Parathyroid adenoma (tissue), 2 donors: ENCODE data around the gene SV2B.

Experiments
- H2AFZ ChIP-seq: fragments of 300-600 bp; sonication (generic); one replicate; pipeline ENCODE4 v1.7.0; 2017; ENCODE audit warnings: antibody characterized with exemption, mild to moderate bottlenecking
- H3K27ac ChIP-seq: fragments of 300-600 bp; sonication (generic); one replicate; pipeline ENCODE4 v1.7.0; 2017
- H3K27me3 ChIP-seq: fragments of 300-600 bp; sonication (generic); one replicate; pipeline ENCODE4 v1.7.0; 2017; ENCODE audit warnings: low read length; ENCODE audit not compliant: control insufficient read depth, insufficient read depth
- H3K36me3 ChIP-seq: fragments of 300-600 bp; sonication (generic); one replicate; pipeline ENCODE4 v1.7.0; 2017; ENCODE audit warnings: low read length; ENCODE audit not compliant: control insufficient read depth, insufficient read depth
- H3K4me1 ChIP-seq: fragments of 300-600 bp; sonication (generic); one replicate; pipeline ENCODE4 v1.7.0; 2017; ENCODE audit warnings: control low read depth
- H3K4me2 ChIP-seq: fragments of 300-600 bp; sonication (generic); one replicate; pipeline ENCODE4 v1.7.0; 2017; ENCODE audit warnings: low read length
- H3K4me3 ChIP-seq: fragments of 300-600 bp; sonication (generic); one replicate; pipeline ENCODE4 v1.7.0; 2017; ENCODE audit warnings: low read depth, low read length
- H3K79me2 ChIP-seq: fragments of 300-600 bp; sonication (generic); one replicate; pipeline ENCODE4 v1.7.0; 2017; ENCODE audit warnings: control low read depth
- H3K9ac ChIP-seq: fragments of 300-600 bp; sonication (generic); one replicate; pipeline ENCODE4 v1.7.0; 2017; ENCODE audit warnings: mild to moderate bottlenecking
- H3K9me3 ChIP-seq: fragments of 300-600 bp; sonication (generic); one replicate; pipeline ENCODE4 v1.7.0; 2017; ENCODE audit warnings: low read length; ENCODE audit not compliant: control insufficient read depth
- CTCF ChIP-seq: fragments of 300-600 bp; sonication (generic); IDR thresholded peaks from one replicate; pipeline ENCODE4 v1.7.0; 2017; ENCODE audit warnings: antibody characterized with exemption, mild to moderate bottlenecking
- donor health status: primary hyperparathyroidism.

Gene SV2B

GRCh38 chr15:91238644-91239425, 138.8 kb downstream of the SV2B start:
- no peak for TF ChIP-seq CTCF
- H3K27ac ChIP-seq, result no peak overlapping the region
- no peak overlapping the region for H3K4me2 ChIP-seq
- no peaks in the 10 kb centered on the region for H3K36me3 ChIP-seq
- H3K4me1 ChIP-seq, result no peaks in the 10 kb centered on the region
- H3K4me3 ChIP-seq, result no peak overlapping the region
- H3K9me3 ChIP-seq, result no peaks in the 10 kb centered on the region
- no peak overlapping the region for H2AFZ ChIP-seq
- H3K27me3 ChIP-seq, result no peaks in the 10 kb centered on the region
- no peak overlapping the region for H3K9ac ChIP-seq
- H3K79me2 ChIP-seq, result no peaks in the 10 kb centered on the region

- Histone ChIP-seq H3K9ac (no peak overlapping the region), H3K4me2 (no peak overlapping the region), H3K79me2 (no peaks in the 10 kb centered on the region), H3K4me1 (no peaks in the 10 kb centered on the region), H3K4me3 (no peak overlapping the region), H3K27me3 (no peaks in the 10 kb centered on the region), H2AFZ (no peak overlapping the region), H3K36me3 (no peaks in the 10 kb centered on the region), H3K9me3 (no peaks in the 10 kb centered on the region), H3K27ac (no peak overlapping the region)
- no peak for TF ChIP-seq CTCF
Observed at GRCh38 chr15:91243826-91244225, 143.8 kb downstream of the SV2B start.

GRCh38 chr15:91244919-91245318, 144.9 kb downstream of the SV2B start:
- Histone ChIP-seq H3K79me2 (no peaks in the 10 kb centered on the region), H3K27ac (no peak overlapping the region), H3K4me1 (no peaks in the 10 kb centered on the region), H3K9ac (no peak overlapping the region), H3K27me3 (no peaks in the 10 kb centered on the region), H3K4me2 (no peak overlapping the region), H3K4me3 (no peak overlapping the region), H3K36me3 (no peaks in the 10 kb centered on the region), H3K9me3 (no peaks in the 10 kb centered on the region), H2AFZ (no peak overlapping the region)
- TF ChIP-seq CTCF, result no peak

GRCh38 chr15:91246998-91247397, 146.9 kb downstream of the SV2B start:
- no peak overlapping the region for H3K4me2 ChIP-seq
- no peak for TF ChIP-seq CTCF
- no peaks in the 10 kb centered on the region for H3K36me3 ChIP-seq
- no peaks in the 10 kb centered on the region for H3K9me3 ChIP-seq
- H3K79me2 ChIP-seq, result no peaks in the 10 kb centered on the region
- no peak overlapping the region for H3K27ac ChIP-seq
- H3K27me3 ChIP-seq, result no peaks in the 10 kb centered on the region
- H2AFZ ChIP-seq, result peak overlapping the region; percentile 22
- H3K4me3 ChIP-seq, result no peak overlapping the region
- H3K4me1 ChIP-seq, result no peaks in the 10 kb centered on the region
- H3K9ac ChIP-seq, result no peak overlapping the region

GRCh38 chr15:91249591-91249990, 149.5 kb downstream of the SV2B start:
- Histone ChIP-seq H3K27me3 (no peaks in the 10 kb centered on the region), H3K9ac (no peak overlapping the region), H3K4me1 (no peaks in the 10 kb centered on the region), H3K27ac (no peak overlapping the region), H3K9me3 (no peaks in the 10 kb centered on the region), H3K4me3 (no peak overlapping the region), H2AFZ (no peak overlapping the region), H3K4me2 (no peak overlapping the region), H3K36me3 (no peaks in the 10 kb centered on the region), H3K79me2 (no peaks in the 10 kb centered on the region)
- TF ChIP-seq CTCF, result no peak
